Measurements from ENCODE around the gene PKLR.

Gene PKLR

DNA sequence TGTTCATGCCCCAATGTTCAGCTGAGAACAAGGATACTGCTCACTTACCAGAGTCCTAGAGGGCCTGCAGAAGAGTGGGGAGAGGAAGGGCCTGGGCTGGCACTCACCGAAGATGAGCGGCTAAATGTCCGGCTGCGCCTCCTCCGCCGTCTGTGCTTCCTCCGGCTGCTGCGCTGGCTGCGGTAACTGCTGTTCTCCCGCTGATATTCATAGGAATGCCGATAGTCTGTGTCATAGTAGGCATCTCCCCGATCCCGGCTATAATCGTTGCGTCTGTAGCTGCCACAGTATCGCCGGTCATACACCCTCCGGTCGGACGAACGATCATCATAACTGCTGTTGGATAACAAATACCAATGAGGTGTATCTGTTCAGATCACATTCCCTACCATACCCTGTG lies 31.9 kb downstream of the PKLR start:
- no peak for DNase-seq (ENCODE audit: low spot score in 2 of 2)
- in situ Hi-C loops (cut with MboI; ENCODE audit: low sequenced_read_pairs), result no loop called here
- Histone ChIP-seq H3K36me3 (replicated peaks) (peaks cover 77% of the 10 kb centered on the region), H3K4me3 (no peak overlapping the region), H3K27me3 (ENCODE audit: low read depth) (no peaks in the 10 kb centered on the region), H3K9me3 (no peaks in the 10 kb centered on the region), H3K4me1 (peaks cover 5% of the 10 kb centered on the region)

DNA sequence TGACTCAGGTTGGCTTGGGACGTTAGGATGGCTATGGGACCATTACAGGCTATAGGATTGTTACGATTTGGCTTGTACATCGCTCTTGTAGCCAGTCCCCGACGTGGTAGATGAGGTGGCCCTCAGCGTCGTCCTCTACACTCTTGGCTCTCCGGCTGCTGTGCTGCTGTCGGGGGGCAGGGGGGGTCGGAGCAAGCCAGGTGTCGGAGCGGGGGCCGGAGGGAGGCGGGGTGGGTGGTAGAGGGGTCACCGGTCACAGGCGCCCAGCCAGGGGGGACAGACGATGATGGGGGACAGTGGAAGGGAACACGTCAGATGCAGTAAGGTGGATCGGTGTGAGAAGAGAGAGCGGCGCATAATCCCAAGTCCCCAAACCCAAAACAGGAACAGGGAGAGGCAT lies 32.6 kb downstream of the PKLR start:
- Histone ChIP-seq H3K4me1 (peaks cover 1% of the 10 kb centered on the region), H3K9me3 (no peaks in the 10 kb centered on the region), H3K36me3 (replicated peaks) (peaks cover 85% of the 10 kb centered on the region), H3K4me3 (no peak overlapping the region), H3K27me3 (ENCODE audit: low read depth) (no peaks in the 10 kb centered on the region)
- in situ Hi-C loops (cut with MboI; ENCODE audit: low sequenced_read_pairs), result no loop called here
- DNase-seq (ENCODE audit: low spot score in 2 of 2), result no peak

DNA sequence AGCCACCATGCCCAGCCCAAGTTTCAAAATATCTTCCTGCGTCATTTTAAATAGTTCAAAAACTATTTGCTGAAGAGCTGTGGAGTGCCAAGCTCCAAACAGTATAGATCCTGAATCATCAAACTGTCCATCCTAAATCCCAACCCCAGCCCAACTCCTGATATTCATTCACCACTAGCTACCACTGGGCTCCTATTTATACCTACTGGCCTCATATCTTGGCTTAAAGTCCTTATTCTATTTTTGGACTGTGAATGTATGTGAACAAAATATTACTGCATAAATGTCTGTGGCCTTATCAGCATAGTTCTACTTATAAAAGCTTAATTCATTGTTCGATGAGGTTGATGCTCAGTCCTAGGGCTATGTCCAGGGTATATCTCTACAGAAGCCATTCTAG lies 33.9 kb downstream of the PKLR start:
- Histone ChIP-seq H3K4me3 (no peak overlapping the region), H3K36me3 (replicated peaks) (peaks cover 95% of the 10 kb centered on the region), H3K9me3 (no peaks in the 10 kb centered on the region), H3K27me3 (ENCODE audit: low read depth) (no peaks in the 10 kb centered on the region), H3K4me1 (no peaks in the 10 kb centered on the region)
- in situ Hi-C loops (cut with MboI; ENCODE audit: low sequenced_read_pairs), result no loop called here
- DNase-seq (ENCODE audit: low spot score in 2 of 2), result no peak

DNA sequence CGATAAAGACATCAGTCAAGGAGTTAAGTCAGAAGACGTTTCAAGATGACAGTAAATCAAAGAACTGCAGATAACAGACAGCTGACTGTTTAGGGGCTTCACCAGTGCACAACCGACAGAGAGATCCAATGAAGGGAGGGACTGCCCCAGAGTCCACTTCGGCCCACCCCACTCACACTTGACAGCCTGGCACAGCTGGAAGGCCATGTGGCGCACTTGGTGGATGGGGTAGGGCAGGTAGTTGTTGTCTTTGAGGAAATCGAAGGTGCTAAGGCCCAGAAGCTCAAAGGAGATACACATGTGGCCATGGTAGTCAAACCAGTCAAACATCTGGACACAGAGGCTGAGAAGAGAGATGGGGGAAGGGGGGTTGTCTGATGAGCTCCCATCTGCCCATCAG lies 34.7 kb downstream of the PKLR start:
- Histone ChIP-seq H3K4me1 (no peaks in the 10 kb centered on the region), H3K27me3 (ENCODE audit: low read depth) (no peaks in the 10 kb centered on the region), H3K9me3 (no peaks in the 10 kb centered on the region), H3K36me3 (replicated peaks) (peaks cover 88% of the 10 kb centered on the region), H3K4me3 (no peak overlapping the region)
- no peak for DNase-seq (ENCODE audit: low spot score in 2 of 2)
- in situ Hi-C loops (cut with MboI; ENCODE audit: low sequenced_read_pairs), result no loop called here

DNA sequence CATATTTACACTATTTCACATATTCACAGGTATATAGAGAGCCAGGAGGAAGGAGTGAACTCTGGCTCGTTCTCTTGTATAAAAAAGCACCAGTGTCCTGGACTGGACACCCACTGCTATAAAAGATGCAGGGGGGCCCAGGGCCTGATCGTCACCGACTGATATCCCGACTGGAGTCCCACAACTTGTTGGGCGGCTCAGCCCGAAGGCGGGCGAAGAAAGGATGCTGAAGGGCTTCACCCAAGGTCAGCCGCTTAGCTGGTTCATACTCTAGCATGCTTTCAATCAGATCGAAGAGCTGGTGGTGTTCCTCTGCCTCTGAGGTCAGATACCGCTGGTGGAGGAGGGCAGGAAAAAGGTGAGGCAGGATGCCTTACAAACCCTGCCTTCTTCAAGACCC lies 38.2 kb downstream of the PKLR start:
- H3K4me3 ChIP-seq, result no peak overlapping the region
- in situ Hi-C loops (cut with MboI; ENCODE audit: low sequenced_read_pairs), result no loop called here
- DNase-seq (ENCODE audit: low spot score in 2 of 2), result no peak
- H3K9me3 ChIP-seq, result no peaks in the 10 kb centered on the region
- no peaks in the 10 kb centered on the region for H3K27me3 ChIP-seq (ENCODE audit: low read depth)
- peaks cover 3% of the 10 kb centered on the region for H3K4me1 ChIP-seq
- H3K36me3 ChIP-seq (replicated peaks), result peaks cover 69% of the 10 kb centered on the region

DNA sequence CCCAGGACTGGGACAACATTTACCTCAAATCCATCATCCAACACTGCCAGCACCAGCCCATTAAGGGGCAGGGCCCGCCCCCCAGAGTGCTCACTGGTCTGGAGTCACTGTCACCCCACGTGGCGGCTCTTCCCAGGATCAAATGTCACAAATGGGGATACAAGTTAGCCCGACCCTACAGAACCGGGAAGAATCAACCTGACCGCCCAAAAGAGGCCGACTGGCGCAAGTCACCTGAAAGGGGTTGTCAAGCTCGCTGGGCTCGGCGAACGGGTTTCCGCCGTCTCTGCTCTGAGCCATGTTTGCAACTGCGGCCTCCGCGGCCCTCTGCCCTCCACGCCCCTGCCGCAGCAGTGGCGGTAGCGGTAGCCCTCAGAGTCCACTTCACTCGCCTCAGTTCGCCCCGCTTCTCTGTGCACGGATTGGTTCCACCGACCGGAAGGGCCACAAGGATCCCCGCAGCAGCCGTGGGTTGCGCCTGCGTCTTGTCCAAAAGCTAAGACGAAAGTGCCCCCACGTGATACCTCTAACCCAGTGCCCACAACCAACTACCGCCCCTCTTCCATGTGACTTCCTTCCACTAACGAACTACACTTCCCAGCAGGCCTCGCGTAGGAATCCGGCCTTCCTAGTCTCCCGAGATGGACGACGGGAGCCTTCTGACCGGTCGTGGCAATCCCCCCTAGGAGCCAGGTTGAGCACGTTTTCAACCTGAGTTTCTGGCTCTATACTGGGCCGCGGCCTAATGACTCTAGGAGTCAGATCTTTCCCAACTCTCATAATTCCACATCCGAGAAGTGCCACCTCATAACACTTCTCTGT lies 39.2 kb downstream of the PKLR start, which contains the start of gene SCAMP3:
TSS of gene SCAMP3 (minus strand) at position 509 of the 822 bp plus-strand sequence. CDS start at position 300, 209 bp downstream.
- Histone ChIP-seq H3K36me3 (replicated peaks) (peaks cover 59% of the 10 kb centered on the region), H3K4me3 (peak within 1 kb of the TSS; percentile 61), H3K27me3 (ENCODE audit: low read depth) (no peaks in the 10 kb centered on the region), H3K4me1 (peaks cover 3% of the 10 kb centered on the region), H3K9me3 (no peaks in the 10 kb centered on the region)
- peak; percentile 97 to 98 for DNase-seq (ENCODE audit: low spot score in 2 of 2)
- in situ Hi-C loops (cut with MboI; ENCODE audit: low sequenced_read_pairs), result no loop called here

DNA sequence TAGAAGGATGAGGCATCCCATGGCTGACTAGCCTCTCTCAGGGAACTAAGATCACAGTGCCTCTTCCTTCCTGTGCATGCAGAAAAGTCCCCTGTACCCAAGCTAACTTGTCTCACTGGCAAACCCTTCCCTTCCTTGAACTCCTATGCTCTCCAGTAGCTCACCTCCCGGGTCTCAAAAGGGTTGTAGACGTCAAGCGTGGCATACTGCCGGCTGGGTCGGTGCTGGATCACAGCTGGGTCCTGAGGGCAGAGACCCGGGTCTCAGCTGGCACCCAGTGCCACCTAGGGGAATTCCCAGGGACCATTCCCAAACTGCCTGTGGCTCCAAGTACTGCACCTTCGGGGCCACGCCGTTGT lies 39.8 kb downstream of the PKLR start:
- in situ Hi-C loops (cut with MboI; ENCODE audit: low sequenced_read_pairs), result no loop called here
- Histone ChIP-seq H3K4me1 (peaks cover 3% of the 10 kb centered on the region), H3K4me3 (peak overlapping the region; percentile 61), H3K36me3 (replicated peaks) (peaks cover 53% of the 10 kb centered on the region), H3K27me3 (ENCODE audit: low read depth) (no peaks in the 10 kb centered on the region), H3K9me3 (no peaks in the 10 kb centered on the region)
- DNase-seq (ENCODE audit: low spot score in 2 of 2), result no peak

DNA sequence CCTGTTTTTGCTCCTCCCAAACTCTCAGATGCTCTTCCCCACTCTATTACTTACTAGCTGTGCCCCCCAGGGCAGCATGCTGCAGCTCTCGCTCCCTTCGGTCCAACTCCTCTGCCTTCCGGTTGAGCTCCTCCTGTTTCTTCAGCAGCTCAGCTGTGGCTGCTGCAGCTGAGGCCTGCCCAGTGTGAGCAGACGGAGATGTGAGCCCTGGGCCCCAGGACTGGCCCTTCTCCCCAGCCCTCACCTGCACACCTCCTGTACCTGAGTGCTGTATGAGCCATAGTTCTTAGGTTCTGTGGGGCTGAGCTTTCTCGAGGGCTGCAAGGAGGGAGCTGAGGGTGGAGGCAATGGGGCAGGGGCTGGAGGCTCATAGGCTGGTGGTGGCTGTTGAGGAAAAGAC lies 41.0 kb downstream of the PKLR start:
- H3K36me3 ChIP-seq (replicated peaks), result peaks cover 48% of the 10 kb centered on the region
- no peaks in the 10 kb centered on the region for H3K27me3 ChIP-seq (ENCODE audit: low read depth)
- in situ Hi-C loops (cut with MboI; ENCODE audit: low sequenced_read_pairs), result no loop called here
- H3K9me3 ChIP-seq, result no peaks in the 10 kb centered on the region
- H3K4me1 ChIP-seq, result peaks cover 8% of the 10 kb centered on the region
- H3K4me3 ChIP-seq, result no peak overlapping the region
- DNase-seq (ENCODE audit: low spot score in 2 of 2), result no peak

DNA sequence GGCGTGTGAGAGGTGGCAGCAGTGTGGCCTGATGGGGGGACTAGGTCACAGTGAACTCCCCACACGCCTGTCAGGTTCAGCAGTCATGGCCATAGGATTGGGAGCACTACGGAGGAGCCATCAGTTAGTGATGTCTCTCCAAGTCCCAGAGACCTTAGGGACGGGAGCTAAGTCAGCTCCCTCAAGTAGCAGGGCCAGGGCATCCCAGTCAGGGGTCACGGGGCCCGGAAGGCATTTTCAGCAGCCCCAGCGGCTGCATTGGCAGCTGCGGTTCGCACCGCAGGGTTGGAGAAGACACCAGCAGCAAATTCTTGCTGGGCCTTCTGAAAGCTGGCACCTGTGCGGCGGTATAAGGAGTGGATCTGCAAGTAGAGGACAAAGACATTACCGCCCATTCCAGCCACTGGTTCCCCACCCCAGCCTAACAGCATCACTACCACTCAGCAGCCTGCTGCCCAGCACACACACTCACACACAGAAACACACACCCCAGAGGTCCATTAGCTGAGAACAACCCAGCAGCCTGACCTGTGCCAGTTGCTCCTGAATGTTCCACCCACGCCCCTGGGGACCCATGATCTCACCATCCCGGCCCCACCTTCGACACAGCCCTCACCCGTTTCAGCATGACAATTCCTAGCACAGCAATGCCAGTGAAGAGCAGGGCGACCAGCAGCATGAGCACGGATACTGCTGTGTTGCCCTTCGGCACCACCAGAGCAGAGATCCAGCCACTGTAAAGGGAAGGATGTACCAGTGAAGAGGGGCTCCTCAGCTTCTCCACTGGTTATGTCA lies 45.0 kb downstream of the PKLR start:
- no peak for DNase-seq (ENCODE audit: low spot score in 2 of 2)
- Histone ChIP-seq H3K4me1 (peaks cover 20% of the 10 kb centered on the region), H3K4me3 (peak overlapping the region; percentile 67), H3K36me3 (replicated peaks) (peaks cover 28% of the 10 kb centered on the region), H3K27me3 (ENCODE audit: low read depth) (no peaks in the 10 kb centered on the region), H3K9me3 (no peaks in the 10 kb centered on the region)
- in situ Hi-C loops (cut with MboI; ENCODE audit: low sequenced_read_pairs), result no loop called here

DNA sequence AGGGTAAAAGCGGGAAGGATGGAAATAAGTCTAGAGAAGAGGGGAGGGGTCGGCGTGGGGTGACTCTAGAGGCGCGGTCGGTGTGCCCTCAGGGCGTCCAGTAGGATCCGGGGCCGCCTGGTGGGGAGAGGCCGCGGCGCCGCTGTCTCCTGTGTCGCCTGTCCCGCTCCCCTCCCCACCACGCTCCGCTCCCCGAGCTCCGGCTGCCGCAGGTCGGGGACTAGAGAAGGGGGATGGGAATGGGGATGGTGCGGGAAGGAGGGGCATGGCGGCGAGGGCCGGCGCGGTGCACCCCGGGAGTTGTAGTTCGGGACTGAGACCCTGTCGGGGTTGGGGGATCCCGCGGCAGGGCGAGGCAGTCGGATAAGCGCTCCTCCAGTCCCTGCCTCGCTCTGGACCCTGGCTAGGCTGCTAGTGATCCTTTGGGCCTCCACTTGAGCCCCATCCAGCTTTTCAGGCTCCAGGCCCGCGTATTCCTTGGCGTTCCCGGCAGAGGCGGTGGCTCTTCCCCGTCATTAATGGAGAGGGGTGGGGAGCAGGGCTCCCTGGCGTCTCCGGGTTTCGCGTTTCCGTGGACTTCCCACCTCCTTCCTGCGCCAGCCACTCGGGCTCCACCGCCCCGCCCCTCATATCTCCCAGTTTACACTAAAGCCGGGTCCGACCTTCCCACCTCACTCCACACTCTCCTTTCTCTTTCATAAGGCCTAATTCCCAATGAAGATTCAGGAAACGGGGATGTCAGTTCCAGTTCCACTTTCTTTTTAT lies 45.8 kb downstream of the PKLR start, which contains the start of gene ENTREP3:
TSS of gene ENTREP3 (minus strand) at position 241 of the 765 bp plus-strand sequence. CDS start 606 bp downstream, outside the sequence.
- Histone ChIP-seq H3K9me3 (no peaks in the 10 kb centered on the region), H3K4me3 (peak within 1 kb of the TSS; percentile 67), H3K36me3 (replicated peaks) (peaks cover 30% of the 10 kb centered on the region), H3K27me3 (ENCODE audit: low read depth) (no peaks in the 10 kb centered on the region), H3K4me1 (peaks cover 21% of the 10 kb centered on the region)
- peak; percentile 84 to 95 for DNase-seq (ENCODE audit: low spot score in 2 of 2)
- in situ Hi-C loops (cut with MboI; ENCODE audit: low sequenced_read_pairs), result no loop called here

DNA sequence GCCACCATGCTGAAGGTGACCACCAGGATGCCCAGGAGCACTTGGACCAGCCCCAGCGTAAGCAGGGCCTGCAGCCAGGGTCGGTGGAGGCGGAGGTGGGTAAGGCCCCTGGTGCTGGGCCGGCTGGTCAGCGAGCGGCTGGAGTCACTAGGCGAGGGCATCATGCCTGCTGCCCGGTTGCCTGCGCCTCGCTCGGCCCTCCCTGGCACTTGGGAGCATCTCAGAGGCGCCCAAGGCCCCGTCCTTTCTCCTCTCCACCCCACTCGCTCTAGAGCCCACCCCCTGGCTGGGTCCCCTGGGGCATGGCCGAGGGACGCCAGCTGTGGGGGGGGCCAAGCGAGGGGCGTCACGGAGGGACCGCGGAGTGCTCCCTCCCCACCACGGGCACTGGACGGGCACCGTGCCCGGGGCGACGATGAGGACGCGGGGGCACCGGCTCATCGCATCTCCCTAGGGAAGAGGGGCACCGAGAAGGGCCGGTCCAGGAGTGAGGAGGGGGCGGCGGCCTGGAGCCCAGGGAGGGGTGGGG lies 46.5 kb downstream of the PKLR start:
- Histone ChIP-seq H3K36me3 (replicated peaks) (peaks cover 28% of the 10 kb centered on the region), H3K4me1 (peaks cover 21% of the 10 kb centered on the region), H3K4me3 (peak overlapping the region; percentile 67), H3K27me3 (ENCODE audit: low read depth) (no peaks in the 10 kb centered on the region), H3K9me3 (no peaks in the 10 kb centered on the region)
- DNase-seq (ENCODE audit: low spot score in 2 of 2), result peak in 1 of 2 experiments; percentile 28
- in situ Hi-C loops (cut with MboI; ENCODE audit: low sequenced_read_pairs), result no loop called here

DNA sequence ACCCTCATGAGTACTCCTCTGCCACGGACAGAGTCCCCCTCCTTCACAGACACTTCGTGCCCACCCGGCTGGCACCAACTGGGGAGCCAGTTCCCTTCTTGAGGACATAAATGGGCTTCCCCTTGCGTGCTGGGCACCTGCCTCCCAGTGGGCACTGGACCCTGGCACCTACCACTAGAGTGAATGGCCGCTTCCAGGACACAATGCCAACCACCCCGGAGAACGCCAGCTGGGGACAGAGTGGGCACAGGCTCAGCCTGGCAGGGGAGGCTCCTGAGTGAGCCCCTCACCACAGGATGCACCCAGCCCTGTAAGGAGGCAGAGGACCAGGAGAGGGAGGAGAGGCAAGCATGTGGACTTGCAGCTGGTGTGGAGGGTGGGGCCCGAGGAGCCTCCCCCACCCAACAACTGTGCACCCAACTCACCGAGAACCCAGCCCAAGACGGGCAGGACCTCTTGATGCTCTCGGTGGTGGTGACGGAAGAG lies 47.0 kb downstream of the PKLR start:
- no peak for DNase-seq (ENCODE audit: low spot score in 2 of 2)
- Histone ChIP-seq H3K4me1 (peaks cover 21% of the 10 kb centered on the region), H3K9me3 (no peaks in the 10 kb centered on the region), H3K36me3 (replicated peaks) (peaks cover 29% of the 10 kb centered on the region), H3K27me3 (ENCODE audit: low read depth) (no peaks in the 10 kb centered on the region), H3K4me3 (peak overlapping the region; percentile 67)
- in situ Hi-C loops (cut with MboI; ENCODE audit: low sequenced_read_pairs), result no loop called here

DNA sequence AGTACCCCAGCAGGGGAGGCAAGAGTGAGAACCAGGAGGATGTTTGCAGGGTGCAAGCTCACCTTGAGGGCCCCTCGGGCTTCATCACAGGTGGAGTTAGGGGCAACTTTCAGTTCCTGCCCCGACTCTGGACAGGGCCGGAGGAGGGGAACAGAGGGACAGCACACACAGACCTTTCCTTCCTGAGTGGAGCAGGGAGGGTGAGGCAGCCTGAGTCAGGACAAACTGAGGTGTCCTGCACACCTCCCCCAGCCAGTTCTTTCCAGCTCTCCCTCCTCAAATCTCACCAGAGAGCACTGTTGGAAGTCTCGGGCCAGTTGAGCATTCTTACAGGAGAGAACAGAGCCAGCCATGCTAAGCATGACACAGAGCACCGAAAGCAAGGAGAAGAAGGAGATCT lies 47.4 kb downstream of the PKLR start:
- peak overlapping the region; percentile 67 for H3K4me3 ChIP-seq
- DNase-seq (ENCODE audit: low spot score in 2 of 2), result peak in 1 of 2 experiments; percentile 7
- peaks cover 21% of the 10 kb centered on the region for H3K4me1 ChIP-seq
- no peaks in the 10 kb centered on the region for H3K27me3 ChIP-seq (ENCODE audit: low read depth)
- H3K36me3 ChIP-seq (replicated peaks), result peaks cover 34% of the 10 kb centered on the region
- in situ Hi-C loops (cut with MboI; ENCODE audit: low sequenced_read_pairs), result no loop called here
- no peaks in the 10 kb centered on the region for H3K9me3 ChIP-seq

Measured in HAP-1 (cell line).